GM10266 (cell line): ENCODE measurements around the gene SPTA1.

Experiments used
- DNase-seq: peaks from one replicate; pipeline ENCODE4 v3.0.0; 2012; ENCODE audit errors: extremely low spot score
- TF ChIP-seq, protein P1 (sequence below): IDR thresholded peaks from 2 replicates; pipeline ENCODE4 v1.5.1; 2012; ENCODE audit warnings: mild to moderate bottlenecking, low read depth; ENCODE audit not compliant: control insufficient read depth, insufficient read depth; ENCODE audit errors: missing control alignments

Gene SPTA1

DNA sequence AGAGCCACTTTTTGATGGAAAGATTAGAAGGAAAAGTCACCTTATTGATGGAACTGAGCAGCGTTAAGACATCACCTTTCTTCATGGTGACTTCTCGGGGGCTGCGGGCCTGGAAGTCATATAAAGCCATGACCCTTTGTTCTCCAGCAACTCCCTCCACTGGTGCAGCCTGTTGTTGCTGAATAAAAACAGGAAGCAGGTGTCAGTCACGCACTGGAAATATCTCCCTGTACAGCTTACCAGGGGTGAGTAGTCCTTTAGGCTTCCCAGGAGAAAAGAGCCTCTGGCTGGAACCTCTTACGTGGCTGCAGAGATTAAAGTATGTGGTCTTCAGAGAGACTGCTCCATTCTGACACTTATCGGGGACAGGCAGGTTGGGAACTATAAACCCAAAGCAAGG lies 31.9 kb downstream of the SPTA1 start:
- DNase-seq = no peak
- TF ChIP-seq, protein P1, sequence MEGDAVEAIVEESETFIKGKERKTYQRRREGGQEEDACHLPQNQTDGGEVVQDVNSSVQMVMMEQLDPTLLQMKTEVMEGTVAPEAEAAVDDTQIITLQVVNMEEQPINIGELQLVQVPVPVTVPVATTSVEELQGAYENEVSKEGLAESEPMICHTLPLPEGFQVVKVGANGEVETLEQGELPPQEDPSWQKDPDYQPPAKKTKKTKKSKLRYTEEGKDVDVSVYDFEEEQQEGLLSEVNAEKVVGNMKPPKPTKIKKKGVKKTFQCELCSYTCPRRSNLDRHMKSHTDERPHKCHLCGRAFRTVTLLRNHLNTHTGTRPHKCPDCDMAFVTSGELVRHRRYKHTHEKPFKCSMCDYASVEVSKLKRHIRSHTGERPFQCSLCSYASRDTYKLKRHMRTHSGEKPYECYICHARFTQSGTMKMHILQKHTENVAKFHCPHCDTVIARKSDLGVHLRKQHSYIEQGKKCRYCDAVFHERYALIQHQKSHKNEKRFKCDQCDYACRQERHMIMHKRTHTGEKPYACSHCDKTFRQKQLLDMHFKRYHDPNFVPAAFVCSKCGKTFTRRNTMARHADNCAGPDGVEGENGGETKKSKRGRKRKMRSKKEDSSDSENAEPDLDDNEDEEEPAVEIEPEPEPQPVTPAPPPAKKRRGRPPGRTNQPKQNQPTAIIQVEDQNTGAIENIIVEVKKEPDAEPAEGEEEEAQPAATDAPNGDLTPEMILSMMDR = no peak

DNA sequence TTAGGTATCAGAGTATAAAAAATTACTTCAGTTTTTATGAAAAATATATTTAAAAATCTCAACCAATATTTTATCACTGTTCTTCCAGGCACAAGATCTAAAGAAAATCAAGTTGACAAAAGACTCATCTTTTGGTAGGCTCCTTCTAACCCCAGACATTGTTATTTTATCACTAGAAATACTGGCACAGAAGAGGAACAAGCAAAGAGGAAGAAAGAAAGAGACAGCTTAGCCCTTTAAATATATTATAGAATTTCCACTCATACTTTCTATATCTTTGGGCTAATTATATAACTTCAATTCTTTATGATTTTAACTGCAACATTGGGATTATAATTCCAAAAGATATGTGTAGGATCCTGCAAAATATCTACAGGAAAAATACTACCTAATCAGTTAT lies 32.4 kb downstream of the SPTA1 start:
- TF ChIP-seq, protein P1 = no peak
- DNase-seq = no peak

DNA sequence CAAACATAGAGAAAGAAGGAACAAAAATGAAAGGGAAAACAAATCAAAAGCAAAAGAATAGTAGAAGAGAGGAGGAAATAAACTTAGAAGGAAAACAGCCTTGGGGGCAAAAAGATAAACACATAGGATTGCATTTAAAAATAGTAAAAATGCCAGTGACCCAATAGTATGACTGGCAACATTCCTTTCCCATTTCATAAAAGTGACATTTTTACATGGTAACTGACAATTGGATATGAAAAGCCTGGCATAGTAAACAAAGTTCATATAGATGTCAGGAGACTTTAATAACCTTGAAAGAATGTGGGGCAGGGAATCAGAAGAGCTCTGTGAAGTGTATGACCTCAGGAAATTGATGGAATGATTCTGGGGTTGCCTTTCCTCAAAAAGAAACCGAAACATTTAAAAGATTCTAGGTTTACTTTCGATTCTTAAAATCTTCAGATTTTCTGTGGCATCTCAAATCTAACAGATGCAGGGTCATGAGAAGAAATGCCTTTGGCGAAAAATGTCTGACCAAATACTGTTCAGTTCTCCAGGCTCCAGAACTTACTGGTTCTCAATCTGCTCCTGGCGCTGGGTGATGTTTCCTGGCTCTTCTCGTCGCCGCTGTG lies 33.7 kb downstream of the SPTA1 start:
- TF ChIP-seq, protein P1 = no peak

DNA sequence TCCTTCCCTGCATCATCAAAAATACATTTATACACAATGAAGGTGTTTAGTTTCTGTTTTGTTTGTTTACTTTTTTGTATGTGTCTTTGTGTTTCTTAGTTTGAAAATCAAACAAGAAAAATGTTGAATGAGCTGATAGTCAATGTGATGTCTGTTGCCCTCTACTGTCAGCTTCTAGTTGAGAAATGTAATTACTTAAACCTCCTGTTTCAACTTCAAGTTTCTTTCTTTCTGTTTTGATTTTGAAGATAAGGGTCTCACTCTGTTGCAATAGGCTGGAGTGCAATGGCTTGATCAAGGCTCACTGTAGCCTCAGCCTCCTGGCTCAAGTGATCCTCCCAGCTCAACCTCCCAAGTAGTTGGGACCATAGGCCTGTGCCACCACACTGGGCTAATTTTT lies 37.5 kb downstream of the SPTA1 start:
- no peak for DNase-seq
- TF ChIP-seq, protein P1 = no peak

More for the DNA sequence above, 33.7 kb downstream of the SPTA1 start:
- no peak for DNase-seq

DNA sequence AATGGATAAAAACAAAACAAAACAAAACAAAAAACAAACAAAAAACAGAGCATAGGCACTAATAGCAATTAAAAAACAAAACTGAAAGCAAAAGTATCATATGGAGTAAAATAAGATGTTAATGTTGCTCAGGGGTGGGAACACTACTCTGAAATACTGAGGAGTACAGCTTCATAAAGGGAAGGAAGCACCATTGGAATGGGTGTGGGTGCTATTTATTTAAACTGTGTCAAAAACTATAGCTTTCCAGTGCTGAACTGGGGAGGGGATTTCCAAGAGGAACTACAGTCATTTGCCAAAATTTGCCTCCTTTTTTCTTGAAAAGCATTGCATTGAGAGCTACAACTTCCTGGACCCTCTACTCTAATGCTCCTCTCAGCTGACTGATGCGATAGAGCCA lies 40.0 kb downstream of the SPTA1 start:
- TF ChIP-seq, protein P1 = no peak
- no peak for DNase-seq

DNA sequence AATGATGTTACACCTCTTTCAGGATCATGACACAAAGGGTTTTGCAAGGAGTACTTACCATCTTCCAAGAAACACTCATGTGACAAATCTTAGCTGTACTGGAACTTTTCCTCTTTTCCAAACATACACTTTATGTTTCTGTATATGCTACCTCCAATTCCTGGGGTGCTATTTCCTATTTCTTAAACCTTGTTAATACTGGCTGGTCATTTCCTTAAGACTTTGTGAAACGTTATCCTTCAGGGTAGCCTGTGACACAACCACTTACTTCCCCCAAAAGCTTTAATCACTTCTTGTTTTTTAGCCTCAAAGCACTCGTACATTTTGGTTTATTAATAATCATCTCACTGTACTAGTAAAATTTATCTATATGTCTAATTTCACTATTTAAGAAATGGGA lies 42.1 kb downstream of the SPTA1 start:
- DNase-seq = no peak
- TF ChIP-seq, protein P1 = no peak

DNA sequence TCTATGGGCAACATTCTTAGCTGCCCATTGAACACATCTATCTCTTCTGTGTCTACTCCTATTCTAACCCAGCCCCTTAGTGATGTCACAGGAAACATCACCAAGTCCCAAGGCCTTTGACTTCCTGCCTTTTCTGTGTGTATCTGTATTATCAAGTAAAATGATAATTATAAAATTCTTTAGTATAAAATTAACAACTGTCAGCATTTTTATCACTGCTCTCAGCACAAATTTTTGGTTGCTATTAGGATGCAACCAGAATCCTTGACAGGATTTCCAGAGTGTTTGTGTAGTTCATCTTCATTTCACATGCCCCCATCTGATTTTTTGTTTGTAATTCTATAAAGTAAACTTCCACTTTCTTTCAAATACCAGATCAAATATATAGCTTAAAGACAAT lies 47.6 kb downstream of the SPTA1 start:
- TF ChIP-seq, protein P1 = no peak

More for the DNA sequence above, 47.6 kb downstream of the SPTA1 start:
- no peak for DNase-seq
